ENCODE data around the gene NUDT2. TPM values are rescaled to one million over a fixed set of nuclear protein-coding genes. Genes with fewer than 3 reads are reported as not detected.

NUDT2 gene
- total RNA-seq, 1 donor from 2014 or later = 12.8 TPM

DNA sequence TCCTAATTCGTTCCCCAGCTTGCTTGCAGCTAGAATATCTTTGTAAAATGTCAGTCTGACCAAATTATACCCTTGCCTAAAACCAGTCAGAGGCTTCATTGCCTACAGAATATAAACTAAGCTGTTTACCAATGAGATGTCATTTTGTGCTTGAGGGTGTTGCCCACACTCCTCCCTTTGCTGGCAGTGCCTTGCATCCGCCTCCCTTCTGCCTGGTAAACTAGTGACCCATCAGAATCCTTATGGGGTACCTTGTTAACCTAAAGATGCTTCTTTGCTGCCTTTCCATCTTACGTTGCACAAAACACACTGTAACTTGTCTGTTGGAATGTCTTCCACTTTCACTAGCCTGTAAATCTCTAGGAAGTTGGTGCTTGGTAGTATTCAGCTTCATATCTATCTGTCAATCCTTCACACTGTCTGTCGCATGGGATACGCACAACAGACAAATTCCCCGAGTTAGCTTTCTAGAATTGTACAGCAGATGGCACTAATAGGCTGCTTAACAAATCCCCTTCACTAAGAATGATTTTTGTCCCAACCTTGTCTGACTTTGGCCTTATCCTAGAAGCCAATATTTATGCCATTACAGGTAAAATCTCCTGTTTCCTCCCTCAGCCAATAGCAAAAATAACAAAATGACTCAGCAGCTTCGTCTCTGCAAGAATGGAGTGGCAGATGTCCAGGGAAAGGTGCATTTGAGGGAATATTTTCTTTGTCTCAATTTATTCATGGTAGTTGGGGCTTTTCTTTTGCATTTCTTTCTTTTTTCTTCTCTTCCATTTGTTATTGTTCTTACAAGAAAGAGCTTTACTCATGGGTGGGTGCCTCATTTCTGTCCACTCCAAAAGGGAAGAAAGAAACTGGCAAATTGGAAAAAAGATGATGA, 3.0 kb downstream of the NUDT2 start:
- H3K27ac ChIP-seq (ENCODE audit: low read depth, low read length) = no peak overlapping the region
- H3K36me3 ChIP-seq (ENCODE audit: insufficient read depth, low read length) = no peaks in the 10 kb centered on the region
- H3K79me2 ChIP-seq (ENCODE audit: insufficient read depth, low read length) = peaks cover 57% of the 10 kb centered on the region
- no peak overlapping the region for H3K4me3 ChIP-seq (ENCODE audit: insufficient read depth, low read depth, low read length)
- no peaks in the 10 kb centered on the region for H3K27me3 ChIP-seq (ENCODE audit: insufficient read depth, low read length)
- TF ChIP-seq CTCF (IDR thresholded peaks at IDR 0.05; ENCODE audit: insufficient read depth, low read depth, low read length) = peak; percentile 59
- TF ChIP-seq EZH2 (IDR thresholded peaks at IDR 0.05; ENCODE audit: insufficient read depth, low read length) = no peak
- H3K36me3 Mint-ChIP-seq (ENCODE audit: low read depth, unreplicated experiment) = peaks cover 5% of the 10 kb centered on the region
- H3K9me3 Mint-ChIP-seq (ENCODE audit: unreplicated experiment) = no peaks in the 10 kb centered on the region
- no peak overlapping the region for H3K4me2 ChIP-seq (ENCODE audit: low read length)
- H4K20me1 ChIP-seq (ENCODE audit: insufficient read depth, low read length) = peaks cover 39% of the 10 kb centered on the region
- H3K4me1 Mint-ChIP-seq (ENCODE audit: low read depth, unreplicated experiment) = peaks cover 18% of the 10 kb centered on the region
- peak overlapping the region; percentile 1 for H3K9ac ChIP-seq (ENCODE audit: low read length)
- peak overlapping the region; percentile 60 for H3K4me3 Mint-ChIP-seq (ENCODE audit: unreplicated experiment)
- H2AFZ ChIP-seq (ENCODE audit: low read depth, low read length) = no peak overlapping the region
- no peak overlapping the region for H3K27ac Mint-ChIP-seq (ENCODE audit: unreplicated experiment)
- peaks cover 8% of the 10 kb centered on the region for H3K4me1 ChIP-seq (ENCODE audit: insufficient read depth, low read length)
- peak; percentile 24 for DNase-seq (ENCODE audit: low read depth)
- no peaks in the 10 kb centered on the region for H3K9me3 ChIP-seq (ENCODE audit: insufficient read depth, low read depth, low read length)
- no peaks in the 10 kb centered on the region for H3K27me3 Mint-ChIP-seq (ENCODE audit: low read depth, unreplicated experiment)
- FAIRE-seq = peak; percentile 26

- H3K27me3 Mint-ChIP-seq (ENCODE audit: low read depth, unreplicated experiment) = no peaks in the 10 kb centered on the region
- DNase-seq (ENCODE audit: low read depth) (no peak), FAIRE-seq (no peak)
- Histone ChIP-seq H4K20me1 (ENCODE audit: insufficient read depth, low read length) (peaks cover 49% of the 10 kb centered on the region), H3K27ac (ENCODE audit: low read depth, low read length) (no peak overlapping the region), H2AFZ (ENCODE audit: low read depth, low read length) (no peak overlapping the region), H3K27me3 (ENCODE audit: insufficient read depth, low read length) (no peaks in the 10 kb centered on the region), H3K79me2 (ENCODE audit: insufficient read depth, low read length) (peaks cover 48% of the 10 kb centered on the region), H3K4me1 (ENCODE audit: insufficient read depth, low read length) (no peaks in the 10 kb centered on the region), H3K36me3 (ENCODE audit: insufficient read depth, low read length) (peaks cover 5% of the 10 kb centered on the region), H3K4me2 (ENCODE audit: low read length) (no peak overlapping the region), H3K9ac (ENCODE audit: low read length) (no peak overlapping the region), H3K4me3 (ENCODE audit: insufficient read depth, low read depth, low read length) (no peak overlapping the region), H3K9me3 (ENCODE audit: insufficient read depth, low read depth, low read length) (no peaks in the 10 kb centered on the region)
- H3K4me1 Mint-ChIP-seq (ENCODE audit: low read depth, unreplicated experiment) = peaks cover 16% of the 10 kb centered on the region
- no peak overlapping the region for H3K27ac Mint-ChIP-seq (ENCODE audit: unreplicated experiment)
- TF ChIP-seq CTCF (IDR thresholded peaks at IDR 0.05; ENCODE audit: insufficient read depth, low read depth, low read length) = no peak
- no peak for TF ChIP-seq EZH2 (IDR thresholded peaks at IDR 0.05; ENCODE audit: insufficient read depth, low read length)
- H3K4me3 Mint-ChIP-seq (ENCODE audit: unreplicated experiment) = no peak overlapping the region
- peaks cover 7% of the 10 kb centered on the region for H3K36me3 Mint-ChIP-seq (ENCODE audit: low read depth, unreplicated experiment)
- H3K9me3 Mint-ChIP-seq (ENCODE audit: unreplicated experiment) = no peaks in the 10 kb centered on the region
Measured at GRCh38 chr9:34333836-34334235, 4.5 kb downstream of the NUDT2 start.

DNA sequence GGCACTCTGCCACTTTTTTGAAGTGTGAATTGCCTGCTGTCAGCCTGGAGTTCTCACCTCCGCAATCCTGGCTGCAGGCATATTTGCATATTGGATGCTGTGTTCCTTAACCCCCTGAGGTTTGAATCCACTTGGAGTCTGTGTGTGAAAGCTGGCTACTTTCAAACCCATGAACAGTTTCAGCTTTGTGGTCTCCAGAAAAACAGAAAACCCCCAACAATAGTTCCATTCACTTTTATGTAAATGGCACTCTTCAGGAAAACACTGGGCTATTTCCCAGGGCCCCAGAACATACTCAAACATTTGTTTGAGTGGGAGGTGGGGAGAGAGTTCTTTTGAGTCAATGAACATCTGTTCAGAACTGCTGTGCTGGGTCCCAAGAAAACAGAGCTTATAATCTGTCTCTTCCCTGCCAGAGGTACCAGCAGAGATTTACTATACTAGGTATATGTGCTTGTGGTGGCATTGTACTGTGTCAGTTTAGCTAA, 5.0 kb downstream of the NUDT2 start:
- Histone ChIP-seq H3K4me3 (ENCODE audit: insufficient read depth, low read depth, low read length) (no peak overlapping the region), H3K36me3 (ENCODE audit: insufficient read depth, low read length) (peaks cover 6% of the 10 kb centered on the region), H3K79me2 (ENCODE audit: insufficient read depth, low read length) (peaks cover 48% of the 10 kb centered on the region), H3K4me2 (ENCODE audit: low read length) (no peak overlapping the region), H3K27me3 (ENCODE audit: insufficient read depth, low read length) (no peaks in the 10 kb centered on the region), H3K9ac (ENCODE audit: low read length) (no peak overlapping the region), H4K20me1 (ENCODE audit: insufficient read depth, low read length) (peaks cover 53% of the 10 kb centered on the region), H3K27ac (ENCODE audit: low read depth, low read length) (no peak overlapping the region), H2AFZ (ENCODE audit: low read depth, low read length) (no peak overlapping the region), H3K9me3 (ENCODE audit: insufficient read depth, low read depth, low read length) (no peaks in the 10 kb centered on the region), H3K4me1 (ENCODE audit: insufficient read depth, low read length) (no peaks in the 10 kb centered on the region)
- no peaks in the 10 kb centered on the region for H3K27me3 Mint-ChIP-seq (ENCODE audit: low read depth, unreplicated experiment)
- no peak for DNase-seq (ENCODE audit: low read depth)
- no peaks in the 10 kb centered on the region for H3K9me3 Mint-ChIP-seq (ENCODE audit: unreplicated experiment)
- TF ChIP-seq EZH2 (IDR thresholded peaks at IDR 0.05; ENCODE audit: insufficient read depth, low read length) = no peak
- peaks cover 11% of the 10 kb centered on the region for H3K36me3 Mint-ChIP-seq (ENCODE audit: low read depth, unreplicated experiment)
- peaks cover 16% of the 10 kb centered on the region for H3K4me1 Mint-ChIP-seq (ENCODE audit: low read depth, unreplicated experiment)
- no peak overlapping the region for H3K27ac Mint-ChIP-seq (ENCODE audit: unreplicated experiment)
- no peak for FAIRE-seq
- no peak overlapping the region for H3K4me3 Mint-ChIP-seq (ENCODE audit: unreplicated experiment)
